MV-4-11 (cell line): Measurements from ENCODE around the gene HMGCR.
"Not testable (repeated sequence)": the region's sequence is repeated elsewhere in the genome, so short reads cannot be mapped to it uniquely, and the experiment has no call there.

Experiments used
- DNase-seq: peaks from one replicate; lab custom pipeline; 2025; lab: John Stamatoyannopoulos, UW

HMGCR gene

GRCh38 chr5:75336615-75337336, at the start of gene HMGCR:
Gene HMGCR, plus strand, starts transcription at chr5:75337220. Its CDS starts 5,386 bp downstream, at chr5:75342606.
- DNase-seq: peak; percentile 99

- DNase-seq: not testable (repeated sequence)
Observed at GRCh38 chr5:75291844-75292243, 45.2 kb upstream of the HMGCR start.

- DNase-seq: no peak
Observed at GRCh38 chr5:75300084-75300483, 36.9 kb upstream of the HMGCR start.

- no peak for DNase-seq
Observed at GRCh38 chr5:75303419-75303818, 33.6 kb upstream of the HMGCR start.

- DNase-seq: not testable (repeated sequence)
Observed at GRCh38 chr5:75304486-75304885, 32.5 kb upstream of the HMGCR start.

GRCh38 chr5:75306746-75307145, 30.3 kb upstream of the HMGCR start:
- DNase-seq: no peak

GRCh38 chr5:75310212-75310611, 26.8 kb upstream of the HMGCR start:
- DNase-seq: no peak

- peak; percentile 55 for DNase-seq
Observed at GRCh38 chr5:75319148-75319547, 17.9 kb upstream of the HMGCR start.

GRCh38 chr5:75319638-75320037, 17.4 kb upstream of the HMGCR start:
- DNase-seq: peak; percentile 5

GRCh38 chr5:75320371-75320770, 16.6 kb upstream of the HMGCR start:
- peak; percentile 89 for DNase-seq

GRCh38 chr5:75322066-75322465, 15.0 kb upstream of the HMGCR start:
- no peak for DNase-seq

- no peak for DNase-seq
Observed at GRCh38 chr5:75324791-75325190, 12.2 kb upstream of the HMGCR start.

- DNase-seq: no peak
Observed at GRCh38 chr5:75325242-75325641, 11.8 kb upstream of the HMGCR start.

GRCh38 chr5:75330404-75330803, 6.6 kb upstream of the HMGCR start:
- no peak for DNase-seq

GRCh38 chr5:75331095-75332090, 5.6 kb upstream of the HMGCR start:
- no peak for DNase-seq

- not testable (repeated sequence) for DNase-seq
Observed at GRCh38 chr5:75333759-75334158, 3.3 kb upstream of the HMGCR start.

- not testable (repeated sequence) for DNase-seq
Observed at GRCh38 chr5:75334413-75334812, 2.6 kb upstream of the HMGCR start.

- no peak for DNase-seq
Observed at GRCh38 chr5:75335486-75335885, 1.5 kb upstream of the HMGCR start.

- peak; percentile 32 for DNase-seq
Observed at GRCh38 chr5:75335952-75336614, 937 bp upstream of the HMGCR start.

- no peak for DNase-seq
Observed at GRCh38 chr5:75337366-75338021, 474 bp downstream of the HMGCR start.

GRCh38 chr5:75338408-75338807, 1.4 kb downstream of the HMGCR start:
- no peak for DNase-seq
